Left ventricle myocardium inferior (tissue), 1 donor: ENCODE results near the gene OR5H14. TPM values are rescaled to one million over a fixed set of nuclear protein-coding genes. Genes with fewer than 3 reads are reported as not detected.
"Not testable (repeated sequence)": the region's sequence is repeated elsewhere in the genome, so short reads cannot be mapped to it uniquely, and the experiment has no call there.

Experiments used
- DNase-seq: peaks from one replicate; pipeline ENCODE4 v3.0.0-alpha.2; 2020
- H3K27ac ChIP-seq: fragments of 200-600 bp; replicated peaks from 2 replicates; pipeline ENCODE4 v1.8.0; 2021
- H3K27me3 ChIP-seq: fragments of 200-600 bp; 2 replicates; pipeline ENCODE4 v1.8.0; 2021; ENCODE audit warnings: low read depth
- H3K36me3 ChIP-seq: fragments of 200-600 bp; 2 replicates; pipeline ENCODE4 v1.8.0; 2021
- H3K4me1 ChIP-seq: fragments of 200-600 bp; 2 replicates; pipeline ENCODE4 v1.8.0; 2021
- H3K4me3 ChIP-seq: fragments of 200-600 bp; 2 replicates; pipeline ENCODE4 v1.8.0; 2021; ENCODE audit warnings: mild to moderate bottlenecking, moderate library complexity
- H3K9me3 ChIP-seq: fragments of 200-600 bp; replicated peaks from 2 replicates; pipeline ENCODE4 v1.8.0; 2021
- intact Hi-C: fragments of 100-400 bp; cut with micrococcal nuclease; formaldehyde crosslinking; loops from one replicate; pipeline ENCODE4 v1.11.0; 2022
- total RNA-seq: library from RNA; stranded (reverse); fragmentation: NEBNext Ultra II Directional; extraction: Animal tissue kit (Norgen Biotek cat#: 25700); gene quantifications from one replicate; pipeline ENCODE4 v1.2.1, GENCODE V29; 2021
- TF ChIP-seq, protein P1 (sequence below): fragments of 200-600 bp; IDR thresholded peaks from 2 replicates; pipeline ENCODE4 v1.8.0; 2021; ENCODE audit warnings: antibody characterized with exemption, mild to moderate bottlenecking, borderline replicate concordance
- donor health status: DM: no; HTN: yes; CAD: no; lungs with severe emphysema.

OR5H14 gene
- total RNA-seq, 1 donor from 2014 or later = not detected

DNA sequence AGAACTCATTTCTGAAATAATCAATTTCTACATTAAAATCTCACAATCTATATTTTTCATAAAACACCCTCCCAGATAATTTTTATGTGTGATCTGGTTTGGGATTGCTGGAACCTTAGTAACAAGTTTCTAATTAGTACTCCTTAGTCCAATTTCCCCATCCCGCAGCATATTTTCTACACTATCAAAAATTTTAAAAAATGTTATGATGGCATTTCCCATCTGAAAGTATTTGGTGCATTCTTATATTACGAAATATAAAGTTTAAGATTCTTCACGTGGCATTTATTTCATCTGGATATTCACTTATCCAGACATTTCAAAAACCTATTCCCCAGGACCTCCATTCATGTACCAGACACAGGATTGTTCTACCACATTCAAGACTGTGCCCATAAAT is 1.5 kb downstream of the OR5H14 start:
- Histone ChIP-seq H3K4me1 (no peaks in the 10 kb centered on the region), H3K9me3 (peaks cover 13% of the 10 kb centered on the region), H3K27me3 (no peaks in the 10 kb centered on the region), H3K4me3 (no peak overlapping the region), H3K36me3 (no peaks in the 10 kb centered on the region), H3K27ac (no peak overlapping the region)
- TF ChIP-seq, protein P1, sequence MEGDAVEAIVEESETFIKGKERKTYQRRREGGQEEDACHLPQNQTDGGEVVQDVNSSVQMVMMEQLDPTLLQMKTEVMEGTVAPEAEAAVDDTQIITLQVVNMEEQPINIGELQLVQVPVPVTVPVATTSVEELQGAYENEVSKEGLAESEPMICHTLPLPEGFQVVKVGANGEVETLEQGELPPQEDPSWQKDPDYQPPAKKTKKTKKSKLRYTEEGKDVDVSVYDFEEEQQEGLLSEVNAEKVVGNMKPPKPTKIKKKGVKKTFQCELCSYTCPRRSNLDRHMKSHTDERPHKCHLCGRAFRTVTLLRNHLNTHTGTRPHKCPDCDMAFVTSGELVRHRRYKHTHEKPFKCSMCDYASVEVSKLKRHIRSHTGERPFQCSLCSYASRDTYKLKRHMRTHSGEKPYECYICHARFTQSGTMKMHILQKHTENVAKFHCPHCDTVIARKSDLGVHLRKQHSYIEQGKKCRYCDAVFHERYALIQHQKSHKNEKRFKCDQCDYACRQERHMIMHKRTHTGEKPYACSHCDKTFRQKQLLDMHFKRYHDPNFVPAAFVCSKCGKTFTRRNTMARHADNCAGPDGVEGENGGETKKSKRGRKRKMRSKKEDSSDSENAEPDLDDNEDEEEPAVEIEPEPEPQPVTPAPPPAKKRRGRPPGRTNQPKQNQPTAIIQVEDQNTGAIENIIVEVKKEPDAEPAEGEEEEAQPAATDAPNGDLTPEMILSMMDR = no peak
- no peak for DNase-seq
- intact Hi-C loops = no loop called here

DNA sequence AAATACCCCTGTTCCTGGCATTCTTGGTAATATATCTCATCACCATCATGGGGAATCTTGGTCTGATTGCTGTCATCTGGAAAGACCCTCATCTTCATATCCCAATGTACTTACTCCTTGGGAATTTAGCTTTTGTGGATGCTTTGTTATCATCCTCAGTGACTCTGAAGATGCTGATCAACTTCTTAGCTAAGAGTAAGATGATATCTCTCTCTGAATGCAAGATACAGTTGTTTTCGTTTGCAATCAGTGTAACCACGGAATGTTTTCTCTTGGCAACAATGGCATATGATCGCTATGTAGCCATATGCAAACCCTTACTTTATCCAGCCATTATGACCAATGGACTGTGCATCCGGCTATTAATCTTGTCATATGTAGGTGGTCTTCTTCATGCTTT is 2.2 kb downstream of the OR5H14 start:
- DNase-seq, H3K36me3 ChIP-seq, H3K4me1 ChIP-seq, H3K4me3 ChIP-seq, intact Hi-C loops, H3K27ac ChIP-seq, H3K27me3 ChIP-seq: not testable (repeated sequence)
- peaks cover 13% of the 10 kb centered on the region for H3K9me3 ChIP-seq

DNA sequence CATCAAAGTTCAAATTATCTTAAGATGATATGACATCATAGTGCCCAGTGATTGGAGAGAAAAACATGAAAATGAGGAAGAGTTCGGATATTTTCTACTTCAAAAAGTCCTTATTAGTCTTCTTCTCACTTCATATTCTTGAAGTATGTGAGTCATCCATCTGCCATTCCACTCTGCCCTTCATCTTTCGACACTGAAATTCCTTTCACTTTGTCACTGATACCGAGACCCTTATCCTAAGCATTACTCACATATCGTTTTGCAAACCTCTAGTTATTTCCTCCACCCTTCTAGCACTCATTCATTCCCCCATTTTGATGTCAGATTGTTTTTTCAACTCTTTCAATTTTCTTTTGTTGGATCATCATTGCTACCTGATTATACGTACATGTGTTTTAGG is 4.0 kb downstream of the OR5H14 start:
- no peaks in the 10 kb centered on the region for H3K27me3 ChIP-seq
- no peaks in the 10 kb centered on the region for H3K36me3 ChIP-seq
- H3K4me3 ChIP-seq = no peak overlapping the region
- H3K27ac ChIP-seq = no peak overlapping the region
- peaks cover 13% of the 10 kb centered on the region for H3K9me3 ChIP-seq
- no peak for DNase-seq
- H3K4me1 ChIP-seq = no peaks in the 10 kb centered on the region
- TF ChIP-seq, protein P1 = no peak
- intact Hi-C loops = no loop called here

DNA sequence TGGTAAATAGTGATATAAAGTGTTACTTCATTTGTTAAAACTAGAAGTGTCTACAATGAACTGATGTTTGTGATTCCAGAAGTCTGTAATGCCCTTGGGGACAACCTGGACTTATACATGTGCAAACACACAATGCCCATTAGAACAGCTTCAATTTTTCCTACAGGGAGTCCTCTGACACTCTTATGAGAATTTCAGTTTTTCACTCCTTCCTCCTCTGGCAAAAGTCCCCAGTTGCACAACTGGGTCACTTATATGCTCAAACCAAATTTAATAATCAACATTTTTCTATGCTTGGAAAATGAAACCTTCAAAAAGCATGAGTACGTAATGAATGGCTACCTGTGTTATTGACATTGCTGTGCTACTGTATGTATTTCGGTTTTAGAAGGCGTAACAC is 19.1 kb downstream of the OR5H14 start, which contains the start of gene OR5H15:
Gene OR5H15, plus strand, starts transcription at position 301 of the 400 bp plus-strand sequence. CDS start 2,004 bp downstream, outside the sequence.
- intact Hi-C loops = no loop called here
- Histone ChIP-seq H3K27ac (no peak within 1 kb of the TSS), H3K4me3 (no peak within 1 kb of the TSS), H3K4me1 (no peaks in the 10 kb centered on the region), H3K9me3 (no peaks in the 10 kb centered on the region), H3K27me3 (no peaks in the 10 kb centered on the region), H3K36me3 (no peaks in the 10 kb centered on the region)
- no peak for DNase-seq
- TF ChIP-seq, protein P1 = no peak

DNA sequence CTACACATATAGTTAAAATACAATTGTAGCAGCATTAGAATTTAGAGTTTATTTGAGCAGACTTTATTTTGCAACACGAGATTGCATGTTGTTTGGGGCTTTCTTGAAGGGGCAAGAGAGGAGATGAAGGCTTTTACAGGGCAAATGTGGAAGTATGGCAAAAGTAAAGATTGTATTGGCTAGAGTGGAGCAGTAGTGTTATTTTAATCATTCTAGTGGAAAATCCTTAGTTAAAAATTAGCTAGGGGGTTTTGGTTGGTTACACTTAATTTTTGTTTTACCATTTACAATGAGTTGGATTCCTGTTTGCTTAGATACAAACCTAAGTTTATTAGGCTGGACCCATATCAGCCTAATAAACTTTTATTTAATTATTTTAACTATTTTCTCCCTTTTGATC is 23.8 kb downstream of the OR5H14 start:
- no peaks in the 10 kb centered on the region for H3K36me3 ChIP-seq
- intact Hi-C loops = no loop called here
- no peaks in the 10 kb centered on the region for H3K4me1 ChIP-seq
- no peaks in the 10 kb centered on the region for H3K27me3 ChIP-seq
- TF ChIP-seq, protein P1 = no peak
- H3K9me3 ChIP-seq = peaks cover 5% of the 10 kb centered on the region
- DNase-seq = no peak
- no peak overlapping the region for H3K4me3 ChIP-seq
- H3K27ac ChIP-seq = no peak overlapping the region

DNA sequence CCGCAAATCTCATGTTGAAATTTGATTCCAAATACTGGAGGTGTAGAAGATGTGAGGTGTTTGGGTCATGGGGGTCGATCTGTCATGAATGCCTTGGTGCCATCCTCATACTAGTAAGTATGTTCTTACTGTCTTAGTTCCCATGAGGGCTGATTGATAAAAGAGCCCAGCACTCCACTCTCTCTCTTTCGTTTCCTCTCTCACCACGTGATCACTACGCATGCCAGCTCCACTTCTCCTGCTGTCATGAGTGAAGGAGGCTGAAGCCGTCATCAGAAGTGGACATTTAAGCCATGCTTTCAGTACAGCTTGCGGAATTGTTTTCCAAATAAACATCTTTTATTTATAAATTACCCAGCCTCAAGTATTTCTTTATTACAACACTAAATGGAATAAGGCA is 25.3 kb downstream of the OR5H14 start:
- intact Hi-C loops = no loop called here
- Histone ChIP-seq H3K4me3 (no peak overlapping the region), H3K9me3 (peaks cover 5% of the 10 kb centered on the region), H3K36me3 (no peaks in the 10 kb centered on the region), H3K4me1 (no peaks in the 10 kb centered on the region), H3K27ac (no peak overlapping the region), H3K27me3 (no peaks in the 10 kb centered on the region)
- TF ChIP-seq, protein P1 = no peak
- DNase-seq = no peak
